IMR-90 (cell line): ENCODE data around the gene ADAMTS10. TPM values are rescaled to one million over a fixed set of nuclear protein-coding genes. Genes with fewer than 3 reads are reported as not detected.

Source experiments
- ATAC-seq: fragments of 200-7000 bp; cut with Tn5 transposase; 2 replicates; pipeline ENCODE4 v1.9.1; 2020; ENCODE audit warnings: low read depth, mild to moderate bottlenecking, moderate library complexity
- BruUV-seq: library from RNA; stranded (reverse); fragments of 400-500 nt; replicated peaks from 2 replicates; lab custom pipeline; 2021; lab: Mats Ljungman, UMichigan
- CTCF ChIA-PET: fragments of 300-600 bp; formaldehyde crosslinking; extraction: SDS; loops from one replicate; lab custom pipeline; 2021; ENCODE audit warnings: antibody characterized with exemption; lab: Yijun Ruan, JAX
- POLR2A ChIA-PET: fragments of 300-600 bp; sonication (Branson Sonifier 250); formaldehyde crosslinking; loops from one replicate; lab custom pipeline; 2022; ENCODE audit warnings: antibody characterized with exemption; ENCODE audit not compliant: unreplicated experiment; lab: Charles Lee
- DNase-seq: peaks from one replicate; pipeline ENCODE4 v3.0.0; 2013
- H2AFZ ChIP-seq: replicated peaks from 2 replicates; pipeline ENCODE3; 2013; ENCODE audit warnings: low read length, mild to moderate bottlenecking; ENCODE audit not compliant: poor library complexity
- H2AK5ac ChIP-seq: 2 replicates; pipeline ENCODE4 v1.6.1; 2013; ENCODE audit warnings: low read depth, low read length, inconsistent platforms
- H2AK9ac ChIP-seq: replicated peaks from 2 replicates; pipeline ENCODE3; 2013; ENCODE audit warnings: mild to moderate bottlenecking, low read depth, low read length, moderate library complexity; ENCODE audit not compliant: poor library complexity
- H2BK120ac ChIP-seq: 2 replicates; pipeline ENCODE4 v1.6.1; 2013; ENCODE audit warnings: low read depth, low read length, inconsistent platforms
- H2BK15ac ChIP-seq: 3 replicates; pipeline ENCODE4 v1.6.1; 2013; ENCODE audit warnings: low read depth, low read length, inconsistent platforms
- H2BK20ac ChIP-seq: 2 replicates; pipeline ENCODE4 v1.6.1; 2013; ENCODE audit warnings: low read depth, mild to moderate bottlenecking, inconsistent platforms, low read length, moderate library complexity
- H2BK5ac ChIP-seq: 2 replicates; pipeline ENCODE4 v1.6.1; 2013; ENCODE audit warnings: mild to moderate bottlenecking, low read depth, low read length, inconsistent platforms; ENCODE audit not compliant: poor library complexity, severe bottlenecking
- H3K14ac ChIP-seq: replicated peaks from 2 replicates; pipeline ENCODE4 v1.6.1; 2013; ENCODE audit warnings: low read depth, low read length, inconsistent platforms
- H3K18ac ChIP-seq: 2 replicates; pipeline ENCODE4 v1.6.1; 2013; ENCODE audit warnings: low read depth, low read length, control low read depth
- H3K23ac ChIP-seq: 2 replicates; pipeline ENCODE4 v1.6.1; 2013; ENCODE audit warnings: low read depth, low read length, inconsistent platforms
- H3K27ac ChIP-seq: 2 replicates; pipeline ENCODE4 v1.5.1; 2013; ENCODE audit warnings: mild to moderate bottlenecking, control low read depth, low read length; ENCODE audit not compliant: insufficient read depth
- H3K27me3 ChIP-seq: 2 replicates; pipeline ENCODE4 v1.6.1; 2013; ENCODE audit warnings: low read length; ENCODE audit not compliant: control insufficient read depth, insufficient read depth
- H3K36me3 ChIP-seq: 2 replicates; pipeline ENCODE4 v1.6.1; 2013; ENCODE audit warnings: low read length, mixed read lengths; ENCODE audit not compliant: control insufficient read depth, insufficient read depth
- H3K4ac ChIP-seq: 2 replicates; pipeline ENCODE4 v1.6.1; 2013; ENCODE audit warnings: low read depth, low read length, inconsistent platforms
- H3K4me1 ChIP-seq: 2 replicates; pipeline ENCODE4 v1.6.1; 2013; ENCODE audit warnings: low read length, mixed read lengths; ENCODE audit not compliant: control insufficient read depth, insufficient read depth
- H3K4me2 ChIP-seq: 2 replicates; pipeline ENCODE4 v1.6.1; 2013; ENCODE audit warnings: low read depth, mild to moderate bottlenecking, control low read depth, low read length, moderate library complexity
- H3K4me3 ChIP-seq: 2 replicates; pipeline ENCODE4 v1.5.1; 2013; ENCODE audit warnings: low read depth, mild to moderate bottlenecking, control low read depth, low read length, moderate library complexity; ENCODE audit not compliant: insufficient read depth
- H3K56ac ChIP-seq: 2 replicates; pipeline ENCODE4 v1.6.1; 2013; ENCODE audit warnings: low read length, inconsistent platforms; ENCODE audit not compliant: insufficient read depth; ENCODE audit errors: extremely low read depth
- H3K79me1 ChIP-seq, 2 experiments: 2 replicates each; pipeline ENCODE4 v1.6.1; 2013; ENCODE audit warnings: low read length in 2 of 2, inconsistent platforms in 1 of 2, low read depth in 1 of 2
- H3K9ac ChIP-seq: 2 replicates; pipeline ENCODE4 v1.6.1; 2013; ENCODE audit warnings: low read depth, low read length, control low read depth
- H3K9me1 ChIP-seq: 2 replicates; pipeline ENCODE4 v1.6.1; 2013; ENCODE audit warnings: low read length, inconsistent platforms; ENCODE audit not compliant: insufficient read depth
- H3K9me3 ChIP-seq: 2 replicates; pipeline ENCODE4 v1.6.1; 2013; ENCODE audit warnings: low read length; ENCODE audit not compliant: control insufficient read depth, insufficient read depth
- H4K20me1 ChIP-seq: 2 replicates; pipeline ENCODE4 v1.6.1; 2013; ENCODE audit warnings: low read length, inconsistent platforms; ENCODE audit not compliant: insufficient read depth
- H4K5ac ChIP-seq: 2 replicates; pipeline ENCODE4 v1.6.1; 2013; ENCODE audit warnings: mild to moderate bottlenecking, low read depth, low read length, control low read depth
- H4K8ac ChIP-seq, 2 experiments: 2 replicates each; pipeline ENCODE4 v1.6.1; 2013; ENCODE audit warnings: low read depth in 2 of 2, low read length in 2 of 2, control low read depth in 1 of 2, inconsistent platforms in 1 of 2
- H4K91ac ChIP-seq: 2 replicates; pipeline ENCODE4 v1.6.1; 2013; ENCODE audit warnings: low read depth, low read length, inconsistent platforms; ENCODE audit not compliant: insufficient read depth
- CEBPB ChIP-seq: IDR thresholded peaks from 2 replicates; pipeline ENCODE4 v1.6.1; 2012; ENCODE audit warnings: low read depth, low read length, improper control_type of control experiment
- FOS ChIP-seq: fragments of 150-350 bp; IDR thresholded peaks from 2 replicates; pipeline ENCODE4 v1.6.1; 2016; ENCODE audit warnings: low read depth, low read length
- POLR2A ChIP-seq: IDR thresholded peaks from 2 replicates; pipeline ENCODE4 v1.6.1; 2012; ENCODE audit warnings: mild to moderate bottlenecking, low read depth, low read length
- WGBS, 2 experiments: methylation state at CpG; one replicate each; pipeline versions ENCODE4 v1.1.5 to v1.1.7; 2013; ENCODE audit warnings: missing lambda C conversion rate in 2 of 2; ENCODE audit not compliant: insufficient read length in 1 of 2; ENCODE audit errors: extremely low coverage in 2 of 2; 5-methylcytosine and 5-hydroxymethylcytosine counted together
- dilution Hi-C: fragments of 300-500 bp; cut with HindIII; formaldehyde crosslinking; loops from one replicate; pipeline ENCODE4 v1.14.3; 2018; ENCODE audit warnings: low sequenced_read_pairs; ENCODE audit not compliant: unreplicated experiment
- in situ Hi-C: fragments of 300-500 bp; cut with MboI; formaldehyde crosslinking; loops from 3 replicates; pipeline ENCODE4 v1.14.3; 2019; ENCODE audit warnings: low sequenced_read_pairs, inconsistent platforms, mixed read lengths
- intact Hi-C: fragments of 100-400 bp; cut with micrococcal nuclease; formaldehyde crosslinking; loops from 2 replicates; pipeline ENCODE4 v1.10.0; 2022
- polyA plus RNA-seq, 3 experiments: library from polyadenylated mRNA; depleted of rRNA; stranded (reverse); fragments of >200 nt; gene quantifications; 2 replicates each; pipeline ENCODE4 v1.2.3, GENCODE V29; 2012; ENCODE audit warnings: low replicate concordance in 1 of 3
- total RNA-seq: library from RNA; depleted of rRNA; stranded (reverse); fragments of >200 nt; gene quantifications from 2 replicates; pipeline ENCODE4 v1.2.3, GENCODE V29; 2012
- TF ChIP-seq, protein P1 (sequence below): fragments of 150-350 bp; IDR thresholded peaks from 2 replicates; pipeline ENCODE4 v1.6.1; 2016; ENCODE audit warnings: low read depth, mild to moderate bottlenecking, low read length, moderate library complexity, borderline replicate concordance

ADAMTS10 gene
- total and polyA plus RNA-seq, 2 of the 4 experiments (the other 2 are of a cell fraction), result 3.4 to 11.5 TPM

DNA sequence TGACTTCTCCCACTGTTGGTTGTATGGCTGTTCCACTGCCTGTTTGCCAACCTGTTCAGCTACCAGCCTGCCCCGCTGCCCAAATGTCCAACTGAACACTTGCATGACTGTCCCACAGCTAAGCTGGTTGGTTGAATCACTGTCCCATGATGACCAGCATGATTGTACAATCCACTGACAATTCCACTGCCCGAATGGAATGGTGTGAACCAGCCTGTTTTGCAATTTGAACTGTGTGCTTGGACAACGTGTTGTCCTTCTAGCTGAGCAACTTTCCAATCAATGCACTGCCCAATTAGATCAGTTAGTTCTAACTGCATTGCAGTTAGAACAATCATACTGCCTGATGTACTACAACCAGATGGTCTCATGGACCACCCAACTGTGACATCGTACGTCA lies 8.7 kb downstream of the ADAMTS10 start:
- in situ Hi-C loops (no loop called here), intact Hi-C loops (no loop called here), dilution Hi-C loops (no loop called here)
- H3K9ac ChIP-seq, result no peak overlapping the region
- peaks cover 30% of the 10 kb centered on the region for H3K36me3 ChIP-seq
- H3K9me1 ChIP-seq, result 0 out of 2 replicates have a peak, but pooled peaks cover 3% of the 10 kb centered on the region
- no peak overlapping the region for H2BK120ac ChIP-seq
- no peak overlapping the region for H3K56ac ChIP-seq
- CTCF ChIA-PET, result no interaction called here
- no peak overlapping the region for H2AFZ ChIP-seq
- no peak overlapping the region for H2AK5ac ChIP-seq
- POLR2A ChIA-PET, result no interaction called here
- no peak overlapping the region for H3K18ac ChIP-seq
- DNase-seq (no peak), ATAC-seq (no peak)
- no peak overlapping the region for H2AK9ac ChIP-seq
- WGBS, 2 experiments, result 95% methylated on average over 4 of the region's 5 CpGs; no CpG with 5 or more reads in 1 of the 2 experiments
- no peaks in the 10 kb centered on the region for H4K20me1 ChIP-seq
- H3K4me3 ChIP-seq, result no peak overlapping the region
- no peak overlapping the region for H3K23ac ChIP-seq
- no peak overlapping the region for H3K27ac ChIP-seq
- no peaks in the 10 kb centered on the region for H3K4me1 ChIP-seq
- no peak overlapping the region for H4K8ac ChIP-seq
- H3K9me3 ChIP-seq, result peaks cover 8% of the 10 kb centered on the region
- no peak overlapping the region for H3K4me2 ChIP-seq
- H3K4ac ChIP-seq, result no peak overlapping the region
- H3K27me3 ChIP-seq, result no peaks in the 10 kb centered on the region
- TF ChIP-seq POLR2A (no peak), FOS (no peak), CEBPB (no peak)
- TF ChIP-seq, protein P1, sequence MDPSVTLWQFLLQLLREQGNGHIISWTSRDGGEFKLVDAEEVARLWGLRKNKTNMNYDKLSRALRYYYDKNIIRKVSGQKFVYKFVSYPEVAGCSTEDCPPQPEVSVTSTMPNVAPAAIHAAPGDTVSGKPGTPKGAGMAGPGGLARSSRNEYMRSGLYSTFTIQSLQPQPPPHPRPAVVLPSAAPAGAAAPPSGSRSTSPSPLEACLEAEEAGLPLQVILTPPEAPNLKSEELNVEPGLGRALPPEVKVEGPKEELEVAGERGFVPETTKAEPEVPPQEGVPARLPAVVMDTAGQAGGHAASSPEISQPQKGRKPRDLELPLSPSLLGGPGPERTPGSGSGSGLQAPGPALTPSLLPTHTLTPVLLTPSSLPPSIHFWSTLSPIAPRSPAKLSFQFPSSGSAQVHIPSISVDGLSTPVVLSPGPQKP, result no peak
- H3K14ac ChIP-seq, result no peak overlapping the region
- no peak overlapping the region for H2BK15ac ChIP-seq
- H3K79me1 ChIP-seq, result 0 out of 4 replicates have a peak, but pooled peaks cover 0 to 4% of the 10 kb centered on the region in 2 experiments
- H2BK5ac ChIP-seq, result no peak overlapping the region
- BruUV-seq, result no TSS peak
- no peak overlapping the region for H4K91ac ChIP-seq
- H2BK20ac ChIP-seq, result no peak overlapping the region
- no peak overlapping the region for H4K5ac ChIP-seq
